Keratinocyte (primary cell): ENCODE data around the gene TMEM266. TPM values are rescaled to one million over a fixed set of nuclear protein-coding genes. Genes with fewer than 3 reads are reported as not detected.

Source experiments
- DNase-seq: peaks from one replicate; pipeline ENCODE4 v3.0.0-alpha.2; 2011; ENCODE audit warnings: low read depth, missing footprints, low spot score
- FAIRE-seq: peaks from 2 replicates; lab custom pipeline; 2011; peaks lifted over from hg19 to GRCh38; lab: Jason Lieb, UNC
- H2AFZ ChIP-seq: 2 replicates; pipeline ENCODE4 v1.6.0; 2012; ENCODE audit warnings: low read length, control low read depth, inconsistent platforms; ENCODE audit not compliant: control insufficient read depth
- H3K27ac ChIP-seq: 2 replicates; pipeline ENCODE4 v1.5.1; 2011; ENCODE audit warnings: low read length; ENCODE audit not compliant: control insufficient read depth, insufficient read depth
- H3K27me3 ChIP-seq: 3 replicates; pipeline ENCODE4 v1.6.0; 2011; ENCODE audit warnings: low read length; ENCODE audit not compliant: control insufficient read depth, insufficient read depth; ENCODE audit errors: extremely low read depth
- H3K36me3 ChIP-seq, 2 experiments: 2 replicates in 1 of 2; 3 replicates in 1 of 2; pipeline ENCODE4 v1.5.1; 2011; ENCODE audit warnings: low read length in 2 of 2, mild to moderate bottlenecking in 1 of 2; ENCODE audit not compliant: control insufficient read depth in 2 of 2, insufficient read depth in 2 of 2; ENCODE audit errors: extremely low read depth in 1 of 2
- H3K4me1 ChIP-seq: 3 replicates; pipeline ENCODE4 v1.5.1; 2011; ENCODE audit warnings: low read length; ENCODE audit not compliant: control insufficient read depth, insufficient read depth; ENCODE audit errors: extremely low read depth
- H3K4me2 ChIP-seq: 3 replicates; pipeline ENCODE4 v1.6.0; 2011; ENCODE audit warnings: low read depth, low read length; ENCODE audit not compliant: control insufficient read depth, insufficient read depth; ENCODE audit errors: extremely low read depth
- H3K4me3 ChIP-seq, 3 experiments: fragments of 200-600 bp in 1 of 3; sonication (generic) in 1 of 3; 2 replicates in 2 of 3; 3 replicates in 1 of 3; pipeline ENCODE4 v1.5.1; 2011 to 2016; ENCODE audit warnings: low read length in 3 of 3, mild to moderate bottlenecking in 3 of 3, control low read depth in 2 of 3, inconsistent platforms in 1 of 3, low read depth in 1 of 3, mixed read lengths in 1 of 3, mixed run types in 1 of 3, moderate library complexity in 1 of 3; ENCODE audit not compliant: control insufficient read depth in 2 of 3, insufficient read depth in 2 of 3; ENCODE audit errors: extremely low read depth in 1 of 3
- H3K79me2 ChIP-seq: 2 replicates; pipeline ENCODE4 v1.6.0; 2012; ENCODE audit warnings: low read length; ENCODE audit not compliant: control insufficient read depth, insufficient read depth
- H3K9ac ChIP-seq: 3 replicates; pipeline ENCODE4 v1.6.0; 2011; ENCODE audit warnings: low read length; ENCODE audit not compliant: control insufficient read depth, insufficient read depth; ENCODE audit errors: extremely low read depth
- H3K9me1 ChIP-seq: 3 replicates; pipeline ENCODE4 v1.6.0; 2011; ENCODE audit warnings: low read length; ENCODE audit not compliant: control insufficient read depth, insufficient read depth; ENCODE audit errors: extremely low read depth
- H3K9me3 ChIP-seq: 2 replicates; pipeline ENCODE4 v1.5.1; 2012; ENCODE audit warnings: low read depth, low read length; ENCODE audit not compliant: control insufficient read depth
- H4K20me1 ChIP-seq: 3 replicates; pipeline ENCODE4 v1.6.0; 2011; ENCODE audit warnings: low read length; ENCODE audit not compliant: control insufficient read depth, insufficient read depth; ENCODE audit errors: extremely low read depth
- CTCF ChIP-seq, 3 experiments: IDR thresholded peaks in 1 of 3; conservative IDR thresholded peaks in 1 of 3; optimal IDR thresholded peaks in 1 of 3; 2 replicates in 2 of 3; 3 replicates in 1 of 3; pipeline versions ENCODE3 to v1.5.1; 2011; ENCODE audit warnings: low read length in 3 of 3, mild to moderate bottlenecking in 3 of 3, moderate library complexity in 2 of 3, control low read depth in 1 of 3, inconsistent platforms in 1 of 3; ENCODE audit not compliant: insufficient read depth in 2 of 3; ENCODE audit errors: extremely low read depth in 1 of 3
- EZH2 ChIP-seq: IDR thresholded peaks from one replicate; pipeline ENCODE4 v1.6.1; 2012; ENCODE audit warnings: inconsistent platforms, mild to moderate bottlenecking, low read length, moderate library complexity
- dilution Hi-C: fragments of 300-500 bp; cut with MboI; formaldehyde crosslinking; loops from one replicate; pipeline ENCODE4 v1.7.0; 2020; ENCODE audit warnings: low sequenced_read_pairs; ENCODE audit not compliant: extremely low pct_ligation_motif_present
- polyA plus RNA-seq, 5 experiments: library from polyadenylated mRNA; depleted of rRNA in 3 of 5; stranded (reverse) in 3 of 5; stranded (forward) in 1 of 5; unstranded in 1 of 5; fragments of >200 nt; gene quantifications; 1 replicate in 1 of 5; 2 replicates in 3 of 5; 3 replicates in 1 of 5; pipeline versions ENCODE4 v1.2.1 to v1.2.3, GENCODE V29; 2011 to 2012; ENCODE audit warnings: missing spikeins in 2 of 5, low read depth in 1 of 5, low replicate concordance in 1 of 5

TMEM266 gene
- polyA plus RNA-seq, 1 donor (not counting 4 experiments of a cell fraction or from before 2014, with no cell fraction given) = 0.03 TPM

- no peak for FAIRE-seq
Measured at GRCh38 chr15:76149291-76149915, 89.6 kb downstream of the TMEM266 start.

GRCh38 chr15:76150513-76150912 is 90.7 kb downstream of the TMEM266 start:
- H4K20me1 ChIP-seq = no peaks in the 10 kb centered on the region
- peaks cover 24% of the 10 kb centered on the region for H3K4me1 ChIP-seq
- H3K36me3 ChIP-seq = no peaks in the 10 kb centered on the region
- DNase-seq = no peak
- no peaks in the 10 kb centered on the region for H3K27me3 ChIP-seq
- dilution Hi-C loops = no loop called here
- peak overlapping the region; percentile 63 for H3K9ac ChIP-seq
- H3K79me2 ChIP-seq = no peaks in the 10 kb centered on the region
- H3K4me3 ChIP-seq = peak overlapping the region in 2 of 3 experiments; percentile 48 to 58
- peak overlapping the region; percentile 83 for H3K4me2 ChIP-seq
- no peaks in the 10 kb centered on the region for H3K9me3 ChIP-seq
- H3K9me1 ChIP-seq = peaks cover 5% of the 10 kb centered on the region
- H2AFZ ChIP-seq = peak overlapping the region; percentile 91
- H3K27ac ChIP-seq = peak overlapping the region; percentile 54
- no peak for FAIRE-seq
- no peak for TF ChIP-seq CTCF (optimal IDR thresholded peaks at IDR 0.05 in 1 of 3, IDR thresholded peaks at IDR 0.05 in 1 of 3, conservative IDR thresholded peaks at IDR 0.05 in 1 of 3; ENCODE audit: extremely low read depth in 1 of 3, insufficient read depth in 2 of 3, low read length in 3 of 3)
- no peak for TF ChIP-seq EZH2

More at GRCh38 chr15:76149291-76149915, 89.6 kb downstream of the TMEM266 start:
- dilution Hi-C loops = no loop called here
- Histone ChIP-seq H3K79me2 (no peaks in the 10 kb centered on the region), H3K9ac (no peak overlapping the region), H3K9me1 (peaks cover 5% of the 10 kb centered on the region), H3K36me3 (no peaks in the 10 kb centered on the region), H3K4me3 (no peak overlapping the region), H3K27ac (no peak overlapping the region), H3K4me1 (peaks cover 24% of the 10 kb centered on the region), H3K9me3 (no peaks in the 10 kb centered on the region), H3K27me3 (no peaks in the 10 kb centered on the region), H3K4me2 (no peak overlapping the region), H4K20me1 (no peaks in the 10 kb centered on the region), H2AFZ (no peak overlapping the region)
- no peak for DNase-seq
- TF ChIP-seq EZH2 = no peak
- no peak for TF ChIP-seq CTCF (optimal IDR thresholded peaks at IDR 0.05 in 1 of 3, IDR thresholded peaks at IDR 0.05 in 1 of 3, conservative IDR thresholded peaks at IDR 0.05 in 1 of 3; ENCODE audit: extremely low read depth in 1 of 3, insufficient read depth in 2 of 3, low read length in 3 of 3)
